Activated CD8-positive, alpha-beta memory T cell treated with anti-CD3 and anti-CD28 coated beads, Interleukin-2, amount 50 U/mL, for 24 hours (primary cell): Measurements from ENCODE around the gene ZNRD2.

ENCODE experiments used
- DNase-seq: peaks from one replicate; pipeline ENCODE4 v3.0.0-alpha.2; 2020; ENCODE audit errors: extremely low read depth

The ZNRD2 gene

DNA sequence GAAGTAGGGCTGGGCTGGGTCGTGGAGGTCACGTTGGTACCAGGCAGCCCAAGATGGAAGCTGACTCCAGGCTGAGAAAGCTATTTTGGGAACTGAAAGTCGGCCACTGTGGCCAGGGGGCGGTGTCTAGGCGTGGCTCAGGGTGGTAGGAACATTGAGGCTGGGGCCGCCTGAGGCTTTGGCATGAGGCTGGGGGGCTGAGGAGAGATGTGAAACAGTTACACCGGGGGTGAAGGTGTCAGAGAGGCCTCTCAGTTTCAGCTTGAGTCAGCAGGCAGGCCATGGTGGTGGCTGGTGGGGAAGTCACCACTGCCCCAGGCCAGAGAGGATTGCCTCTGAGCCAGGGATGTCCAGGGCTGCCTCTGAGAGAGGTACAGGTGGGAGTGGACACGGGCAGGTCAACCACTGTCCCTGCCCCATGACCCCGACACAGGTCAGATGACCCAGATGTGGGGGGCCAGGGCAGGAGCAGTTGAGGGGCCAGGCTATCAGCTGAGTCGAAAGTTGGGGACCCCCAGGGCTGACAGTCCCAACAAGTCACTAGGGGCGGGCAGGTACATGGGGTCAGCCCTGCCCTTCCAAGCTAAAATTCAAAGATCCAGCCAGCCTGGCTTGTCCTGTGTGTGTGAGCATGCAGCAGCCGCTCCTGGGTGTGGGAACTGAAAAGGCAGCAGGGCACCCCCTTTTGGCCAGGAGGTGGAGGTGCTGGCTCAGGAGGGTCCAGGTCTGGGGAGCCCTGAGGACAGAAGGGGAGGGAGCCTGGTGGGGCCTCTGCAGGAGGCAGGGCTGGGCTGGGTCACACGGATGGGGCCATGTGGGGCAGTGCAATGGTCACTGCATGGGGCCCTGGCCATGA lies 18.1 kb downstream of the ZNRD2 start:
- peak; percentile 51 for DNase-seq

DNA sequence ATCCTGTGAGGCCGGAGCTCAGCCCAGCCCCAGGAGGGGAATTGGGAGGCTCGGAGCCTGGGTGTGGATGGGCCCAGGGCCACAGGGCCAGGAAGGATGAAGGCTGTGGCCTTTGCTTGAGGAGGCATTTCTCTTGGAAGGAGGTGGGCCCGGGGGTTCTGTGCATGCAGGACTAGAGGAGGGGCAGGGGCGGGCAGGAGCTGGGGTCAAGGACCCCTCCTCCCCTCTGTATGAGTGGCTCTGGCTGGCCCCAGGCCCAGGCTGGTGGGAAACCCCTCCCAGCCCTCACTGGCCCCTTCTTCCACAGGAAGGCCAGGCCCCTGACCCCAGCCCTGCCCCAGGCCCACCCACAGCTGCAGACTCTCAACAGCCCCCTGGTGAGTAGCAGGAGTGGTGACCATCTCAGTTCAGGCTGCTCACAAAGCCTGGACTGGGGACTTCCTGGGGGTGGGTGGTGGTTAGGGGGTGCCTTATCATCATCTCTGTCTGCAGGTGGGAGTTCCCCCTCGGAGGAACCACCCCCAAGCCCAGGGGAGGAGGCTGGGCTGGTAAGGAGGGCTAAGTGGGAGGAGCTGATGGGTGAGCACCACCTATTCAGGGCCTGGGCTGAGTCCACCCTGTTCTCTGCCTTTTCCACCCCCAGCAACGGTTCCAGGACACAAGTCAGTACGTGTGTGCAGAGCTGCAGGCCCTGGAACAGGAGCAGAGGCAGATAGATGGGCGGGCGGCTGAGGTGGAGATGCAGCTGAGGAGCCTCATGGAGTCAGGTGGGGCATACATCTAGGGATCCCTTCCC lies 19.4 kb downstream of the ZNRD2 start:
- no peak for DNase-seq

- DNase-seq, result no peak
These were observed 20.0 kb downstream of the ZNRD2 start for GRCh38 chr11:65590240-65590738.

DNA sequence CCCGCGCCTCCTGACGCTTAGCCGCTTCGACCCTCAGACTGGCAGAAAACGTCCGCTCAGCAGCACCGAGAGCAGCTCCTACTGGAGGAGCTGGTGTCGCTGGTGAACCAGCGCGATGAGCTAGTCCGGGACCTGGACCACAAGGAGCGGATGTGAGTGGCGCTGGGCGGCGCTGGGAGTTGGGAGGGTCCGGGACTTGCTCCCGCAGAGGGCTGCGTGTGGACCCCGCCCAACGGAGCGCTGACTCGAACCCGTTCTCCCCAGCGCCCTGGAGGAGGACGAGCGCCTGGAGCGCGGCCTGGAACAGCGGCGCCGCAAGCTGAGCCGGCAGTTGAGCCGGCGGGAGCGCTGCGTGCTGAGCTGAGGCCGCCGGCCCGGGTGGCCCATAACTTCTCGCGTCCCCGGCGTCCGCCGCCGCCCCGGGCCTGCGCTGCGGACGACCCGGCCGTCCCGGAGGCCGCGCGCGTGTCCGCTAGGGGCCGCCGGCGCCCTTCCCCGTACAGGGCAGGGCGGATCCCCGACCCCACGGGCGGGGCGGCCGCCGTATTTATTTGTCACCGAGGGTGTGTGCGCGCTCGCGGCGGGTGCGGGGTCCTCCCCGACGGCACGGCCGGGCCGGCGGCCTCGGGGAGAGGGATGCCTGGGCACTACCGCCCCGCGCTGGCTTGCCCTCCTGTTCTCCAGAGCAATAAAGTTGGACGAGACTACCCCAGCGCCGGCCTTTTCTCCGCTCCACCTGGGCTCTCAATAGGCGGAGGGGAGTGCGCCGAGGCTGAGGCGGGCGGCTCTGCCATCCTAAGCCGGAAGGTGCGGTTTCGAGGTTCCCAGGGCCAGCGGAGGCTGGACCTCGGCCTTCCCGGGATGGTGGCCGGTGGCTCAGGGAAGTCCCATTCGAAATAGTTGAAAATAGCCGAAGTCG lies 21.9 kb downstream of the ZNRD2 start:
- DNase-seq, result no peak

- no peak for DNase-seq
These were observed 22.7 kb downstream of the ZNRD2 start for GRCh38 chr11:65592858-65593517.

GRCh38 chr11:65593518-65594414 lies 23.5 kb downstream of the ZNRD2 start:
- DNase-seq, result no peak

GRCh38 chr11:65595131-65595530 lies 24.9 kb downstream of the ZNRD2 start:
- DNase-seq, result no peak

DNA sequence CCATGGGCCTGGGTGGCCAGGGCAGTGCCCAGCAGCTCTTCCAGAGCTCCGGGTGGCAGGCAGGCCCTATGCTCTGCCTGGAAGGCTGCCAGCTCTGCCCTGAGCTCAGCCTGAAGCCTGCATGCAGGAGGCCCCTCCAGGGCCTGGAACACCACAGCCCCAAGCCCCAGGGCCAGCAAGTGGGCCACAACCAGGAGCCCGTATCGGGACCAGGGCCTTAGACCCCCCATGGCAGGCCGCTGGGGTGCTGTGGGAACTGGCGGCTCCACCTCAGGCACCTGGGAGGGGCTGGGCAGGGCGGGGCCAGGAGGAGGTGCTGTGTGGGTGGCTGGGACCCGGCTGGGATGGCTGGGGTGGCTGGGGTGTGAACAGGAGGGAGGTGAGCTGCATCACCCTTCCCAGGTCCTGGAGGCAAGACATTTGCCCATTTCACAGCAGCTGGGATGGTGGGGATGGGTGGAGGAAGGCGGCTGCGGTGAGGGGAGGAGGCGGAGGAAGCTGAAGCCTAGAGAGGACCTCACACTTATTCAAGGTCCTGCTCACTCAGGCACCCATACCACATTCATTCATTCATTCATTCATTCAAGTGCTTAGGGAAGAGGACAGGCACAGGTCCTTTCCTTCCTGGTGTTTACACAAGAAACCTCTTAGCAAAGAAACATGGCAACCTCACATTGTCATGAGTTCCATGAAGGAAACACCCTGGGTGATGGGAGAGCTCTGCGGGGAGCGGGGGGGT lies 25.4 kb downstream of the ZNRD2 start, which contains the start of gene KCNK7:
TSS of gene KCNK7 (minus strand) at position 258 of the 739 bp plus-strand sequence. CDS start at position 230, 28 bp downstream.
- no peak for DNase-seq

- no peak for DNase-seq
These were observed 26.2 kb downstream of the ZNRD2 start for GRCh38 chr11:65596520-65596919.

DNA sequence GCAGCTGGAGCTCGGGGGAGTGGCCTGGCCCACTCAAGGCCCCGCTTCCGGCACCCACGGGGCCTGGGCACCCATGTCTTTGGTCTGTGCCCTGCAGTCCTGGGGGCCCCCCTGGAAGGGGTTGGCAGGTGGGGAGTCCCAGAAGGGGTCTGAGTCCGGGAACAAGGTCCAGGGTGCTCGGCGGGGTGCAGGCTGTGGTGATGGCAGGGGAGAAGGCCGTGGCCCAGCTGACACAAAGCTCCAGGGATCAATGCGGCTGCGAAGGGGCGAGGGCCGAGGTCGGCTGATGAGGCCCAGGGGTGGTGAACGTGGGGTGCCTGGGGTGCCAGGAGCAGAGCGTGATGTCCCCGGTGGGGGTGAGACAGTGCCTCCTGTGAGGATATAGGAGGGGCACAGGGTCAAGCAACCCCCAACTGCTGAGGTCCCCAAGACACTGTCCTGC lies 28.0 kb downstream of the ZNRD2 start:
- no peak for DNase-seq

DNA sequence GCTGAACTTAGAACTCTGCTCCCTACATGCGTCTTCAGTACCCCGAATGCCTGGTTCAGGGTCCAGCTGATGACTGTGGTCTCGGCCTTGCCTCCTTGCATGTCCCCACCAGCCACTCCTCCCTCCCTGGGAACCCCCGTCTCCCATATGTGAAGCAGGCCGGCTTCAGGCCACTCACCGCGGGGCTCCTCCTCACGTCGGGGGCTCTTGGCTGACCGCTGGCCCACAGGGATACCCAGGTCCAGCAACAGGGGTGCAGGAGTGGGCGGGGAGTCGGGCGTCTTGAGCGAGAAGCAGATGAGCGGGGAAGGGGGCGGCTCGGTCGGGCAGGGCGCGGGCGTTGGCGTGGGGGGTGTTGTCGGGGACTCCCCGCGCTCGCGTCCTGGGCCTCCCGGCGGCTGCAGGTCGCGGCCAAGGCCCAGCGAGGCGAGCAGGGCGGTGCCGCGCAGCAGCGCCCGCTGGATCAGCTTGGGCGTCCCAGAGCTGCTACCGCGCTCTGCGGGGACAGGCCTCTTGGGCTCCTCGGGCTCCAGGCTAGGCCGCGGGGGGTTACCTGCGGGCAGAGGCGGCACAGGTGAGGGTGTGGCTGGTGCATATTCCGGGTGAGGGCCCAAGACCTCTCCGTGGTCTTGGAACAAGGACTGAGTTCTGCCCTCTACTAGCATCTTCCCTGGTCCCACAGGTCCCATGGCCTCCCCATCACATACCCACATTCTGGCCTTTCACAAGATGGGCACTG lies 29.1 kb downstream of the ZNRD2 start:
- DNase-seq, result no peak

GRCh38 chr11:65599955-65600246 lies 29.6 kb downstream of the ZNRD2 start:
- no peak for DNase-seq

DNA sequence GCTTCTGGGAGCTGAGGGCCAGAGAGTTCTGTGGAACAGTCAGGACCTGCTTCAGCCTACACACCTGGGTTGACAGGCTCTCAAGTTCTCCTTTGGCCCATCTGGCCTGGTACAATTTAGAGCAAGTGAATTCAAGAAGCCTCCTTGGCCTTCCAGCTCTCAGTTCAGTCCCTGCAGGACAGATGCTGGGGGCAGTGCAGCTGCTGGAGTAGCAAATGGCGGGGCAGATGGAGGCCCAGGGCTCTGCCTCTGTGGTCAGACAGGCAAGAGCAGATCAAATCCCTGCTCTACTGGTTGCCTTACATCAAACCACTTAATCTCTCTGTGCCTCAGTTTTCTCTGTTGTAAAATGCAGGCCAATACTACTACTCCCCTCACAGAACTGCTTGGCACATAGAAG lies 34.0 kb downstream of the ZNRD2 start:
- no peak for DNase-seq

- no peak for DNase-seq
These were observed 36.8 kb downstream of the ZNRD2 start for GRCh38 chr11:65606876-65607613.

- DNase-seq, result no peak
These were observed 37.5 kb downstream of the ZNRD2 start for GRCh38 chr11:65607614-65608426.

GRCh38 chr11:65609229-65609628 lies 39.0 kb downstream of the ZNRD2 start:
- DNase-seq, result no peak

GRCh38 chr11:65609665-65610064 lies 39.4 kb downstream of the ZNRD2 start:
- no peak for DNase-seq
